Esophagus squamous epithelium (tissue), 4 donors: ENCODE data around the gene TGM6.

Experiments
- POLR2A ChIP-seq, 4 donors: fragments of 450-650 bp; IDR thresholded peaks; one replicate each; pipeline ENCODE4 v1.6.1; 2017; ENCODE audit warnings: antibody characterized with exemption in 4 of 4, mild to moderate bottlenecking in 4 of 4, moderate library complexity in 3 of 4
- TF ChIP-seq, protein P1 (sequence below), 6 experiments: fragments of 450-650 bp in 4 of 6; fragments of 200-600 bp in 2 of 6; sonication (generic) in 2 of 6; IDR thresholded peaks; one replicate each; pipeline ENCODE4 v1.5.1; 2016 to 2019; ENCODE audit warnings: antibody characterized with exemption in 6 of 6, mild to moderate bottlenecking in 4 of 6, moderate library complexity in 4 of 6

DNA sequence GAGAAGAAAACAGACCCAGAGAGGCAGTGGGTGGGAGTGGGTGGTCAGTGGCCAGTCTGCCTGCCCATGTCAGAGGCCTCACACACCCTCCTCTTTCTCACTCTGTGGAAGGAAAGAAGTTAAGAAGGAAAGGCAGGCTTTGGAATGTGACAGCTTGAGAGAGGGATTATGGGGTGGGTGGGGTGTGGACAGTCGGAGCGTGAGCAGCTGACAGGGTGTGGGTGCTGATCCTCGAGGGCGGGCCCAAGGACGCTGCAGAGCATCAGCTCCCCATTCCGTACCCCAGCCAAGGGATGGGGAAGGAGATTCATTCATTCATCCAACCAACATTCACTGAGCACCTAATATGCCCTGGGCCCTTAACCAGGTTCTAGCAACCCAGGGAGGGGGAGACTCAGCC, 4.8 kb downstream of the TGM6 start:
- TF ChIP-seq, protein P1, sequence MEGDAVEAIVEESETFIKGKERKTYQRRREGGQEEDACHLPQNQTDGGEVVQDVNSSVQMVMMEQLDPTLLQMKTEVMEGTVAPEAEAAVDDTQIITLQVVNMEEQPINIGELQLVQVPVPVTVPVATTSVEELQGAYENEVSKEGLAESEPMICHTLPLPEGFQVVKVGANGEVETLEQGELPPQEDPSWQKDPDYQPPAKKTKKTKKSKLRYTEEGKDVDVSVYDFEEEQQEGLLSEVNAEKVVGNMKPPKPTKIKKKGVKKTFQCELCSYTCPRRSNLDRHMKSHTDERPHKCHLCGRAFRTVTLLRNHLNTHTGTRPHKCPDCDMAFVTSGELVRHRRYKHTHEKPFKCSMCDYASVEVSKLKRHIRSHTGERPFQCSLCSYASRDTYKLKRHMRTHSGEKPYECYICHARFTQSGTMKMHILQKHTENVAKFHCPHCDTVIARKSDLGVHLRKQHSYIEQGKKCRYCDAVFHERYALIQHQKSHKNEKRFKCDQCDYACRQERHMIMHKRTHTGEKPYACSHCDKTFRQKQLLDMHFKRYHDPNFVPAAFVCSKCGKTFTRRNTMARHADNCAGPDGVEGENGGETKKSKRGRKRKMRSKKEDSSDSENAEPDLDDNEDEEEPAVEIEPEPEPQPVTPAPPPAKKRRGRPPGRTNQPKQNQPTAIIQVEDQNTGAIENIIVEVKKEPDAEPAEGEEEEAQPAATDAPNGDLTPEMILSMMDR (IDR thresholded peaks at IDR 0.05) = no peak
- TF ChIP-seq POLR2A (IDR thresholded peaks at IDR 0.05) = no peak
